Fibroblast of lung (primary cell): Measurements from ENCODE around the gene PPIE.
"Not testable (repeated sequence)": the region's sequence is repeated elsewhere in the genome, so short reads cannot be mapped to it uniquely, and the experiment has no call there.

ENCODE experiments used
- CTCF ChIP-seq, 2 donors: IDR thresholded peaks in 1 of 2; conservative IDR thresholded peaks in 1 of 2; 1 replicate in 1 of 2; 2 replicates in 1 of 2; pipeline ENCODE4 v1.5.1; 2011 to 2012; ENCODE audit warnings: low read length in 2 of 2, control low read depth in 1 of 2, inconsistent platforms in 1 of 2, low read depth in 1 of 2, mild to moderate bottlenecking in 1 of 2
- EZH2 ChIP-seq: IDR thresholded peaks from 2 replicates; pipeline ENCODE4 v1.5.1; 2012; ENCODE audit warnings: low read length, control low read depth, mild to moderate bottlenecking; ENCODE audit errors: missing control alignments

- TF ChIP-seq CTCF (conservative IDR thresholded peaks at IDR 0.05 in 1 of 2, IDR thresholded peaks at IDR 0.05 in 1 of 2; ENCODE audit: low read depth in 1 of 2, low read length in 2 of 2); EZH2: not testable (repeated sequence)
Observed at GRCh38 chr1:39777896-39778295, 39.2 kb downstream of the PPIE start.
